Fibroblast of skin of back (primary cell): ENCODE results near the gene ETFRF1.

ENCODE experiments used
- DNase-seq: peaks from one replicate; pipeline ENCODE4 v3.0.0-alpha.2; 2013

The ETFRF1 gene

GRCh38 chr12:25236190-25236589, 41.2 kb downstream of the ETFRF1 start:
- DNase-seq: peak; percentile 48

GRCh38 chr12:25236626-25237025, 41.6 kb downstream of the ETFRF1 start:
- no peak for DNase-seq

- DNase-seq: peak; percentile 59
Observed at GRCh38 chr12:25241167-25242020, 46.4 kb downstream of the ETFRF1 start.

GRCh38 chr12:25242981-25243679, 48.1 kb downstream of the ETFRF1 start:
- DNase-seq: no peak

- DNase-seq: no peak
Observed at GRCh38 chr12:25243680-25243990, 48.6 kb downstream of the ETFRF1 start.

- no peak for DNase-seq
Observed at GRCh38 chr12:25245491-25245890, 50.5 kb downstream of the ETFRF1 start.

GRCh38 chr12:25248137-25248536, 53.1 kb downstream of the ETFRF1 start:
- no peak for DNase-seq

GRCh38 chr12:25248732-25249131, 53.7 kb downstream of the ETFRF1 start:
- DNase-seq: no peak

GRCh38 chr12:25249931-25250738, 55.1 kb downstream of the ETFRF1 start:
- peak; percentile 24 for DNase-seq

- peak; percentile 98 for DNase-seq
Observed at GRCh38 chr12:25250744-25251730, 56.0 kb downstream of the ETFRF1 start, which contains the start of gene KRAS. Gene KRAS (minus strand): TSS chr12:25250929.

- DNase-seq: no peak
Observed at GRCh38 chr12:25251769-25252168, 56.7 kb downstream of the ETFRF1 start.

- DNase-seq: no peak
Observed at GRCh38 chr12:25252946-25253345, 57.9 kb downstream of the ETFRF1 start.

GRCh38 chr12:25253371-25254068, 58.5 kb downstream of the ETFRF1 start:
- no peak for DNase-seq

GRCh38 chr12:25254271-25254880, 59.3 kb downstream of the ETFRF1 start:
- peak; percentile 62 for DNase-seq
